Stimulated activated CD8-positive, alpha-beta memory T cell treated with anti-CD3 and anti-CD28 coated beads, Interleukin-2, amount 100 ng/mL, for 1 hour (primary cell): Measurements from ENCODE around the gene SLC39A6.
"Not testable (repeated sequence)": the region's sequence is repeated elsewhere in the genome, so short reads cannot be mapped to it uniquely, and the experiment has no call there.

Experiments used
- DNase-seq, 2 donors: peaks; one replicate each; pipeline ENCODE4 v3.0.0-alpha.2; 2020; ENCODE audit warnings: low read depth in 2 of 2

Gene SLC39A6

GRCh38 chr18:36135264-36135663 lies 6.1 kb upstream of the SLC39A6 start:
- no peak for DNase-seq

- no peak for DNase-seq
Measured at GRCh38 chr18:36132756-36133155, 3.6 kb upstream of the SLC39A6 start.

- no peak for DNase-seq
Measured at GRCh38 chr18:36131692-36132483, 2.7 kb upstream of the SLC39A6 start.

- DNase-seq = no peak
Measured at GRCh38 chr18:36130883-36131653, 1.9 kb upstream of the SLC39A6 start.

GRCh38 chr18:36130039-36130831 lies 1.1 kb upstream of the SLC39A6 start:
- DNase-seq = no peak

GRCh38 chr18:36128907-36129299 lies 237 bp downstream of the SLC39A6 start:
- no peak for DNase-seq

- DNase-seq = no peak
Measured at GRCh38 chr18:36128530-36128870, 640 bp downstream of the SLC39A6 start.

GRCh38 chr18:36127836-36128529 lies 1.2 kb downstream of the SLC39A6 start:
- no peak for DNase-seq

GRCh38 chr18:36126668-36127067 lies 2.5 kb downstream of the SLC39A6 start:
- DNase-seq = no peak

GRCh38 chr18:36124841-36125240 lies 4.3 kb downstream of the SLC39A6 start:
- DNase-seq = no peak

GRCh38 chr18:36120297-36120696 lies 8.8 kb downstream of the SLC39A6 start:
- DNase-seq = no peak

- not testable (repeated sequence) for DNase-seq
Measured at GRCh38 chr18:36116771-36117170, 12.4 kb downstream of the SLC39A6 start.

- DNase-seq = no peak
Measured at GRCh38 chr18:36114738-36115137, 14.4 kb downstream of the SLC39A6 start.

GRCh38 chr18:36114251-36114650 lies 14.9 kb downstream of the SLC39A6 start:
- DNase-seq = no peak

- DNase-seq = no peak
Measured at GRCh38 chr18:36112302-36112701, 16.8 kb downstream of the SLC39A6 start.

GRCh38 chr18:36109737-36110136 lies 19.4 kb downstream of the SLC39A6 start:
- DNase-seq = no peak

GRCh38 chr18:36108601-36109000 lies 20.5 kb downstream of the SLC39A6 start:
- DNase-seq = no peak

GRCh38 chr18:36108196-36108595 lies 20.9 kb downstream of the SLC39A6 start:
- no peak for DNase-seq

- DNase-seq = no peak
Measured at GRCh38 chr18:36107477-36107876, 21.7 kb downstream of the SLC39A6 start.

GRCh38 chr18:36104749-36105148 lies 24.4 kb downstream of the SLC39A6 start:
- no peak for DNase-seq

- no peak for DNase-seq
Measured at GRCh38 chr18:36101943-36102342, 27.2 kb downstream of the SLC39A6 start.

GRCh38 chr18:36099311-36099710 lies 29.8 kb downstream of the SLC39A6 start:
- no peak for DNase-seq
